Measurements from ENCODE around the gene RPRD1A. TPM values are rescaled to one million over a fixed set of nuclear protein-coding genes. Genes with fewer than 3 reads are reported as not detected.

RPRD1A gene
- total and polyA plus RNA-seq, 9 of the 15 experiments (the other 6 are each of a cell fraction or from before 2014, with no cell fraction given), result 30.2 to 142 (median 66.0) TPM

GRCh38 chr18:36025025-36025424 lies 42.3 kb downstream of the RPRD1A start:
- Histone ChIP-seq H3K9ac (ENCODE audit: insufficient read depth in 1 of 2, low read depth in 2 of 2, low read length in 2 of 2) (no peak overlapping the region), H3K36me3 (ENCODE audit: control insufficient read depth, insufficient read depth, low read length) (peaks cover 52% of the 10 kb centered on the region), H3K27me3 (ENCODE audit: control insufficient read depth in 2 of 2, insufficient read depth in 2 of 2, low read length in 2 of 2) (no peaks in the 10 kb centered on the region), H3K79me2 (ENCODE audit: control insufficient read depth, insufficient read depth, low read length) (peaks cover 9% of the 10 kb centered on the region; the same call in 1 of the 3 replicates), H3K9me3 (replicated peaks; ENCODE audit: control insufficient read depth, insufficient read depth, low read depth, low read length) (no peaks in the 10 kb centered on the region), H2AFZ (ENCODE audit: low read depth, low read length) (no peak overlapping the region), H3K4me1 (replicated peaks in 1 of 2; ENCODE audit: control insufficient read depth in 2 of 2, insufficient read depth in 2 of 2, low read length in 2 of 2) (no peaks in the 10 kb centered on the region), H3K27ac (ENCODE audit: extremely low read depth, low read depth, low read length) (no peak overlapping the region), H3K4me2 (ENCODE audit: insufficient read depth, low read length) (no peak overlapping the region), H3K4me3 (no peak overlapping the region), H3K9me1 (ENCODE audit: control insufficient read depth, insufficient read depth, low read length) (no peaks in the 10 kb centered on the region), H4K20me1 (replicated peaks; ENCODE audit: control insufficient read depth, insufficient read depth, low read length) (no peaks in the 10 kb centered on the region)
- in situ Hi-C loops (cut with MboI), result no loop called here
- BruUV-seq (replicated peaks), result no TSS peak
- ATAC-seq, result no peak
- intact Hi-C loops (cut with micrococcal nuclease), result no loop called here
- WGBS (ENCODE audit: insufficient coverage, low coverage, missing lambda C conversion rate), result 67% methylated on average over 1 of the region's 1 CpG
- ChIA-PET POLR2A (no interaction called here), CTCF (ENCODE audit: low intra/inter-chr PET ratio) (no interaction called here)
- no peak for DNase-seq (ENCODE audit: extremely low read depth in 1 of 4, low spot score in 3 of 4)
- TF ChIP-seq SMAD1 (IDR thresholded peaks at IDR 0.05; ENCODE audit: low read depth, low read length, partially characterized antibody) (no peak), PYGO2 (tag; IDR thresholded peaks at IDR 0.05) (no peak), ILK (tag; IDR thresholded peaks at IDR 0.05; ENCODE audit: borderline replicate concordance, low read depth) (no peak), E2F1 (CRISPR knock-in tag; IDR thresholded peaks at IDR 0.05) (no peak), SRF (CRISPR knock-in tag; IDR thresholded peaks at IDR 0.05) (no peak), ZNF696 (CRISPR knock-in tag; conservative IDR thresholded peaks at IDR 0.05) (no peak)
- no peak for FAIRE-seq
